ENCODE data around the gene KL. TPM values are rescaled to one million over a fixed set of nuclear protein-coding genes. Genes with fewer than 3 reads are reported as not detected.

Gene KL
- total and polyA plus RNA-seq, 2 of the 8 experiments (the other 6 are each of a cell fraction or from before 2014, with no cell fraction given), result 0.02 TPM; not detected in 1

- H3K79me2 ChIP-seq (ENCODE audit: control insufficient read depth in 1 of 2, insufficient read depth in 2 of 2, low read length in 2 of 2), result no peaks in the 10 kb centered on the region
- H4K8ac ChIP-seq (ENCODE audit: extremely low read depth, insufficient read depth, low read length), result no peak overlapping the region
- H2BK12ac ChIP-seq (ENCODE audit: low read depth, low read length), result no peak overlapping the region
- H2AK5ac ChIP-seq (ENCODE audit: low read depth, low read length), result no peak overlapping the region
- CTCF ChIA-PET (ENCODE audit: partially characterized antibody), result no interaction called here
- no peaks in the 10 kb centered on the region for H3K79me1 ChIP-seq (ENCODE audit: low read depth, low read length)
- H3K4me1 ChIP-seq (replicated peaks in 1 of 4; ENCODE audit: control insufficient read depth in 3 of 4, insufficient read depth in 4 of 4, low read length in 3 of 4), result no peaks in the 10 kb centered on the region
- H3K36me3 ChIP-seq (ENCODE audit: control insufficient read depth in 2 of 4, insufficient read depth in 4 of 4, low read length in 3 of 4), result no peaks in the 10 kb centered on the region
- DNase-seq (ENCODE audit: low read depth in 1 of 2, low spot score in 2 of 2), result no peak
- no peak overlapping the region for H3K56ac ChIP-seq (replicated peaks; ENCODE audit: insufficient read length, low read depth, low read length)
- H3K27me3 ChIP-seq (replicated peaks in 1 of 4; ENCODE audit: control insufficient read depth in 3 of 4, extremely low read depth in 1 of 4, insufficient read depth in 3 of 4, low read length in 3 of 4), result no peaks in the 10 kb centered on the region
- FAIRE-seq, result no peak
- H4K20me1 ChIP-seq (replicated peaks in 1 of 2; ENCODE audit: control insufficient read depth in 1 of 2, insufficient read depth in 2 of 2, low read length in 2 of 2), result no peaks in the 10 kb centered on the region
- H3K27ac ChIP-seq (ENCODE audit: low read depth, low read length), result no peak overlapping the region
- H2BK20ac ChIP-seq (ENCODE audit: low read length), result no peak overlapping the region
- no peaks in the 10 kb centered on the region for H3K23me2 ChIP-seq (ENCODE audit: low read depth, low read length)
- no peaks in the 10 kb centered on the region for H3K9me3 ChIP-seq (ENCODE audit: insufficient read depth in 2 of 2, low read depth in 1 of 2, low read length in 1 of 2)
- no peak overlapping the region for H3K18ac ChIP-seq (ENCODE audit: extremely low read depth, low read length)
- H2BK5ac ChIP-seq (ENCODE audit: low read depth, low read length), result no peak overlapping the region
- no peak overlapping the region for H3K23ac ChIP-seq (ENCODE audit: insufficient read length)
- POLR2A ChIA-PET (ENCODE audit: partially characterized antibody), result no interaction called here
- H3K4me2 ChIP-seq (ENCODE audit: insufficient read depth in 1 of 2, low read depth in 2 of 2, low read length in 2 of 2), result no peak overlapping the region
- no peak overlapping the region for H2BK15ac ChIP-seq (ENCODE audit: low read length)
- H3K14ac ChIP-seq (ENCODE audit: insufficient read length), result no peak overlapping the region
- no peak overlapping the region for H4K5ac ChIP-seq (ENCODE audit: insufficient read length, low read depth, low read length)
- no peak overlapping the region for H3K4me3 ChIP-seq (ENCODE audit: extremely low read depth in 1 of 4, insufficient read depth in 2 of 4, low read depth in 3 of 4, low read length in 4 of 4)
- WGBS, 2 experiments (ENCODE audit: extremely low coverage in 1 of 2, insufficient coverage in 1 of 2, insufficient read length in 1 of 2, insufficient replicate concordance in 2 of 2, low coverage in 1 of 2, low lambda C conversion rate in 2 of 2, missing lambda C conversion rate in 1 of 2), result 76% methylated on average over 3 of the region's 3 CpGs; no CpG with 5 or more reads in 1 of the 2 experiments
- H2AFZ ChIP-seq (ENCODE audit: low read length), result no peak overlapping the region
- H3K4ac ChIP-seq (replicated peaks; ENCODE audit: insufficient read length, low read depth, low read length), result no peak overlapping the region
- no peak overlapping the region for H4K91ac ChIP-seq (replicated peaks; ENCODE audit: insufficient read length, low read length)
- H3K9ac ChIP-seq (replicated peaks in 1 of 4; ENCODE audit: extremely low read depth in 1 of 4, low read depth in 3 of 4, low read length in 3 of 4), result no peak overlapping the region
- no peak overlapping the region for H2BK120ac ChIP-seq (replicated peaks; ENCODE audit: low read depth, low read length)
- TF ChIP-seq SP2 (IDR thresholded peaks at IDR 0.05; ENCODE audit: low read length), result no peak
- TF ChIP-seq FOSL1 (IDR thresholded peaks at IDR 0.05; ENCODE audit: insufficient read depth, low read depth, low read length), result no peak
- TF ChIP-seq EGR1 (IDR thresholded peaks at IDR 0.05; ENCODE audit: borderline replicate concordance, low read depth, low read length), result no peak
- TF ChIP-seq RAD21 (IDR thresholded peaks at IDR 0.05 in 1 of 2, conservative IDR thresholded peaks at IDR 0.05 in 1 of 2; ENCODE audit: low read depth in 2 of 2, low read length in 2 of 2), result no peak
- no peak for TF ChIP-seq MAFK (IDR thresholded peaks at IDR 0.05; ENCODE audit: low read depth, low read length)
- TF ChIP-seq SP4 (IDR thresholded peaks at IDR 0.05; ENCODE audit: low read length), result no peak
Measured at GRCh38 chr13:32983058-32983457, 33.2 kb upstream of the KL start.
